GM23338 (cell line): ENCODE results near the gene NR2C2. TPM values are rescaled to one million over a fixed set of nuclear protein-coding genes. Genes with fewer than 3 reads are reported as not detected.

Experiments used
- ATAC-seq: fragments of 200-7000 bp; cut with Tn5 transposase; 3 replicates; pipeline ENCODE4 v1.9.1; 2020
- DNase-seq: peaks from one replicate; pipeline ENCODE4 v3.0.0-alpha.2; 2015; ENCODE audit warnings: low spot score
- H2AFZ ChIP-seq: fragments of 200-600 bp; sonication (generic); 2 replicates; pipeline ENCODE4 v1.8.0; 2016; ENCODE audit warnings: antibody characterized with exemption, mild to moderate bottlenecking, moderate library complexity
- H3F3A ChIP-seq: fragments of 200-600 bp; sonication (generic); replicated peaks from 2 replicates; pipeline ENCODE4 v1.8.0; 2017; ENCODE audit warnings: antibody characterized with exemption, mixed run types, low read depth
- H3K27ac ChIP-seq: fragments of 200-600 bp; sonication (generic); 2 replicates; pipeline ENCODE4 v1.6.1; 2016; ENCODE audit warnings: low read depth
- H3K27me3 ChIP-seq: fragments of 200-600 bp; sonication (generic); 2 replicates; pipeline ENCODE4 v1.8.0; 2016; ENCODE audit warnings: mild to moderate bottlenecking, mixed run types, moderate library complexity; ENCODE audit not compliant: insufficient read depth
- H3K36me3 ChIP-seq: fragments of 200-600 bp; sonication (generic); 2 replicates; pipeline ENCODE4 v1.8.0; 2016; ENCODE audit warnings: mild to moderate bottlenecking; ENCODE audit not compliant: insufficient read depth
- H3K4me1 ChIP-seq: fragments of 200-600 bp; sonication (generic); 2 replicates; pipeline ENCODE4 v1.8.0; 2016; ENCODE audit warnings: mild to moderate bottlenecking, moderate library complexity; ENCODE audit not compliant: insufficient read depth
- H3K4me2 ChIP-seq: fragments of 200-600 bp; sonication (generic); 2 replicates; pipeline ENCODE4 v1.7.1; 2017; ENCODE audit warnings: mixed run types
- H3K4me3 ChIP-seq: fragments of 200-600 bp; sonication (generic); 2 replicates; pipeline ENCODE4 v1.6.1; 2016; ENCODE audit warnings: mixed run types
- H3K79me2 ChIP-seq: fragments of 200-600 bp; sonication (generic); replicated peaks from 2 replicates; pipeline ENCODE4 v1.8.0; 2017; ENCODE audit warnings: mild to moderate bottlenecking; ENCODE audit not compliant: insufficient read depth
- H3K9me2 ChIP-seq: fragments of 200-600 bp; sonication (generic); 2 replicates; pipeline ENCODE4 v1.8.0; 2017; ENCODE audit not compliant: insufficient read depth
- H4K20me1 ChIP-seq: fragments of 200-600 bp; sonication (generic); replicated peaks from 2 replicates; pipeline ENCODE4 v1.8.0; 2017; ENCODE audit warnings: mild to moderate bottlenecking; ENCODE audit not compliant: insufficient read depth
- H3K27ac Mint-ChIP-seq: 2 replicates; pipeline ENCODE4 v1.8.0; 2020; ENCODE audit warnings: inconsistent platforms, mild to moderate bottlenecking, moderate library complexity, mixed read lengths
- H3K27me3 Mint-ChIP-seq: 3 replicates; pipeline ENCODE4 v1.8.0; 2022; ENCODE audit warnings: low read depth, mild to moderate bottlenecking, moderate library complexity, mixed read lengths, inconsistent platforms; ENCODE audit not compliant: insufficient read depth, poor library complexity
- H3K36me3 Mint-ChIP-seq: 3 replicates; pipeline ENCODE4 v1.8.0; 2021; ENCODE audit warnings: low read depth, mild to moderate bottlenecking, inconsistent platforms, moderate library complexity, mixed read lengths
- H3K4me1 Mint-ChIP-seq: 3 replicates; pipeline ENCODE4 v1.8.0; 2020; ENCODE audit warnings: mild to moderate bottlenecking, inconsistent platforms, mixed read lengths
- H3K4me3 Mint-ChIP-seq: 3 replicates; pipeline ENCODE4 v1.8.0; 2021; ENCODE audit warnings: moderate library complexity, mild to moderate bottlenecking, inconsistent platforms, mixed read lengths
- H3K9me3 Mint-ChIP-seq: 3 replicates; pipeline ENCODE4 v1.8.0; 2020; ENCODE audit warnings: moderate library complexity, mild to moderate bottlenecking, inconsistent platforms, mixed read lengths
- CTCF ChIP-seq, 2 experiments: fragments of 200-600 bp in 1 of 2; sonication (generic) in 1 of 2; conservative IDR thresholded peaks; 2 replicates each; pipeline versions ENCODE4 v1.5.1 to v1.6.1; 2016 to 2017; ENCODE audit warnings: antibody characterized with exemption in 2 of 2, low read depth in 2 of 2, mild to moderate bottlenecking in 2 of 2, moderate library complexity in 1 of 2
- ETS1 ChIP-seq: IDR thresholded peaks from 2 replicates; pipeline ENCODE4 v1.6.1; 2016; ENCODE audit warnings: antibody characterized with exemption
- EZH2 ChIP-seq: fragments of 200-600 bp; sonication (generic); IDR thresholded peaks from one replicate; pipeline ENCODE4 v1.8.0; 2017; ENCODE audit warnings: antibody characterized with exemption, mild to moderate bottlenecking, low read depth; ENCODE audit not compliant: unreplicated experiment
- POLR2AphosphoS5 ChIP-seq: IDR thresholded peaks from 2 replicates; pipeline ENCODE4 v1.6.1; 2016; ENCODE audit warnings: antibody characterized with exemption, low read depth
- REST ChIP-seq: IDR thresholded peaks from one replicate; pipeline ENCODE4 v1.6.1; 2018; ENCODE audit warnings: antibody characterized with exemption; ENCODE audit not compliant: unreplicated experiment
- ZNF331 ChIP-seq: fragments of 250-450 bp; sonication (Bioruptor Pico); IDR thresholded peaks from 2 replicates; pipeline ENCODE4 v1.5.0; 2020; ENCODE audit warnings: low read depth, mild to moderate bottlenecking, moderate library complexity
- ZNF462 ChIP-seq: fragments of 250-450 bp; sonication (Bioruptor Pico); IDR thresholded peaks from 2 replicates; pipeline ENCODE4 v1.5.0; 2020; ENCODE audit warnings: mild to moderate bottlenecking, moderate library complexity
- polyA plus RNA-seq: library from polyadenylated mRNA; unstranded; fragments of >200 nt; fragmentation: Nextera tagmentation; extraction: Ambion mirVana; gene quantifications from 2 replicates; pipeline ENCODE4 v1.2.1, GENCODE V29; 2016
- total RNA-seq: library from RNA; depleted of rRNA; stranded (reverse); fragments of >200 nt; shearing (Covaris generic); gene quantifications from 2 replicates; pipeline ENCODE4 v1.2.3, GENCODE V29; 2014

NR2C2 gene
- total and polyA plus RNA-seq, 2 experiments from 2014 or later, result 12.0 to 57.2 TPM

GRCh38 chr3:14969671-14970070 lies 22.3 kb downstream of the NR2C2 start:
- no peaks in the 10 kb centered on the region for H3K27me3 ChIP-seq
- DNase-seq (no peak), ATAC-seq (no peak)
- no peaks in the 10 kb centered on the region for H3K27me3 Mint-ChIP-seq
- no peaks in the 10 kb centered on the region for H3K9me2 ChIP-seq
- no peaks in the 10 kb centered on the region for H3K4me1 ChIP-seq
- peaks cover 57% of the 10 kb centered on the region for H3K36me3 Mint-ChIP-seq
- H3K9me3 Mint-ChIP-seq, result peaks cover 4% of the 10 kb centered on the region; the same call in 1 of the 3 replicates
- H3K36me3 ChIP-seq, result no peaks in the 10 kb centered on the region
- peaks cover 88% of the 10 kb centered on the region for H3K79me2 ChIP-seq
- H3F3A ChIP-seq, result no peaks in the 10 kb centered on the region
- H4K20me1 ChIP-seq, result peaks cover 12% of the 10 kb centered on the region; the same call in 1 of the 2 replicates
- TF ChIP-seq POLR2AphosphoS5, result no peak
- no peak for TF ChIP-seq ZNF331 (CRISPR knock-in tag)
- TF ChIP-seq ZNF462 (CRISPR knock-in tag), result no peak
- TF ChIP-seq ETS1, result no peak
- no peak for TF ChIP-seq REST
- no peak for TF ChIP-seq CTCF (conservative IDR thresholded peaks at IDR 0.05; ENCODE audit: low read depth in 2 of 2)
- TF ChIP-seq EZH2, result no peak
- no peak overlapping the region for H3K4me3 ChIP-seq
- no peak overlapping the region for H2AFZ ChIP-seq
- H3K4me3 Mint-ChIP-seq, result no peak overlapping the region
- H3K4me1 Mint-ChIP-seq, result no peaks in the 10 kb centered on the region
- H3K27ac ChIP-seq, result no peak overlapping the region
- H3K27ac Mint-ChIP-seq, result no peak overlapping the region
- H3K4me2 ChIP-seq, result no peak overlapping the region
